ENCODE measurements around the gene UCN3. TPM values are rescaled to one million over a fixed set of nuclear protein-coding genes. Genes with fewer than 3 reads are reported as not detected.
A peak's percentile ranks its signal among the peaks of the same experiment; 100 is the strongest.

UCN3 gene
- polyA plus RNA-seq, 2 of the 4 experiments (the other 2 are of a cell fraction): not detected

- Histone ChIP-seq H3K4me1 (peaks cover 16% of the 10 kb centered on the region), H3K9me3 (no peaks in the 10 kb centered on the region), H3K27ac (peak overlapping the region; percentile 29 to 33; a peak in 5 of 6 replicates), H3K4me3 (no peak overlapping the region), H3K4me2 (peak overlapping the region; percentile 78)
- 14% methylated on average over 7 of the region's 7 CpGs for WGBS (ENCODE audit: missing lambda C conversion rate)
- ChIA-PET CTCF (interaction anchor here (0.8 to 1.6 kb wide), 5 partner anchors 8 to 511 kb away, joined by 3 to 9 read pairs (median 4); no protein-coding TSS in a partner anchor), POLR2A (no interaction called here)
- TF ChIP-seq ZC3H11A (IDR thresholded peaks at IDR 0.05) (no peak), RFX5 (IDR thresholded peaks at IDR 0.05) (no peak), POLR2AphosphoS2 (conservative IDR thresholded peaks at IDR 0.05; ENCODE audit: low read length) (no peak), MAFK (IDR thresholded peaks at IDR 0.05; ENCODE audit: partially characterized antibody) (no peak)
- DNase-seq (ENCODE audit: low read depth in 1 of 2, low spot score in 1 of 2) (peak in 1 of 2 experiments; percentile 76), ATAC-seq (peak in 1 of 2 experiments; percentile 88; a peak in 3 of 6 replicates), FAIRE-seq (no peak)
Measured at GRCh38 chr10:5360318-5360915, 4.3 kb upstream of the UCN3 start.

GRCh38 chr10:5361966-5362365, 2.8 kb upstream of the UCN3 start:
- H3K9me3 ChIP-seq: no peaks in the 10 kb centered on the region
- CTCF ChIA-PET: interaction anchor here (1.0 to 1.6 kb wide), 2 partner anchors 12 to 20 kb away, joined by 3 to 9 read pairs; no protein-coding TSS in a partner anchor
- ATAC-seq (no peak; a peak in 1 of 6 replicates), FAIRE-seq (no peak), DNase-seq (ENCODE audit: low read depth in 1 of 2, low spot score in 1 of 2) (no peak)
- WGBS (ENCODE audit: missing lambda C conversion rate): 84% methylated on average over 4 of the region's 4 CpGs
- TF ChIP-seq MAX (IDR thresholded peaks at IDR 0.05) (no peak), HMGXB4 (CRISPR knock-in tag; IDR thresholded peaks at IDR 0.05; ENCODE audit: borderline replicate concordance) (no peak), EHMT2 (IDR thresholded peaks at IDR 0.05; ENCODE audit: low read depth) (no peak), FOXS1 (CRISPR knock-in tag; IDR thresholded peaks at IDR 0.05) (no peak), POLR2AphosphoS2 (conservative IDR thresholded peaks at IDR 0.05; ENCODE audit: low read length) (no peak), TP53 (CRISPR knock-in tag; IDR thresholded peaks at IDR 0.05) (no peak), SMC3 (IDR thresholded peaks at IDR 0.05) (no peak), SREBF2 (IDR thresholded peaks at IDR 0.05) (no peak), ZSCAN20 (CRISPR knock-in tag; IDR thresholded peaks at IDR 0.05) (no peak), POLR2A (IDR thresholded peaks at IDR 0.05; ENCODE audit: low read length) (no peak), ELK1 (IDR thresholded peaks at IDR 0.05; ENCODE audit: low read depth, low read length) (no peak), CEBPB (IDR thresholded peaks at IDR 0.05) (no peak), RFX5 (IDR thresholded peaks at IDR 0.05) (no peak), EHF (CRISPR knock-in tag; IDR thresholded peaks at IDR 0.05) (no peak), ZFP36 (IDR thresholded peaks at IDR 0.05; ENCODE audit: borderline replicate concordance, partially characterized antibody) (no peak), CTCF (IDR thresholded peaks at IDR 0.05) (no peak), MAFK (IDR thresholded peaks at IDR 0.05; ENCODE audit: partially characterized antibody) (no peak), KDM1A (IDR thresholded peaks at IDR 0.05; ENCODE audit: low read depth) (no peak)
- H3K4me1 ChIP-seq: peaks cover 16% of the 10 kb centered on the region
- POLR2A ChIA-PET: no interaction called here
- no peak overlapping the region for H3K4me3 ChIP-seq
- H3K4me2 ChIP-seq: no peak overlapping the region
- H3K27ac ChIP-seq: peak overlapping the region in 1 of 2 experiments; percentile 8; a peak in 1 of 6 replicates
